ENCODE data around the gene C12orf50. TPM values are rescaled to one million over a fixed set of nuclear protein-coding genes. Genes with fewer than 3 reads are reported as not detected.

C12orf50 gene
- total and polyA plus RNA-seq, 9 of the 15 experiments (the other 6 are each of a cell fraction or from before 2014, with no cell fraction given) = 0.07 to 0.14 (median 0.11) TPM; not detected in 6

GRCh38 chr12:87930627-87931026 lies 98.6 kb downstream of the C12orf50 start:
- POLR2A ChIA-PET = no interaction called here
- in situ Hi-C loops (cut with MboI) = no loop called here

More at GRCh38 chr12:87930627-87931026, 98.6 kb downstream of the C12orf50 start:
- Histone ChIP-seq H3K4me3 (no peak overlapping the region), H3K36me3 (ENCODE audit: control insufficient read depth, insufficient read depth, low read length) (no peaks in the 10 kb centered on the region), H3K79me2 (ENCODE audit: control insufficient read depth, insufficient read depth, low read length) (no peaks in the 10 kb centered on the region), H3K4me1 (replicated peaks in 1 of 2; ENCODE audit: control insufficient read depth in 2 of 2, insufficient read depth in 2 of 2, low read length in 2 of 2) (no peaks in the 10 kb centered on the region), H4K20me1 (replicated peaks; ENCODE audit: control insufficient read depth, insufficient read depth, low read length) (no peaks in the 10 kb centered on the region), H3K27ac (ENCODE audit: extremely low read depth, low read depth, low read length) (no peak overlapping the region), H3K9me3 (replicated peaks; ENCODE audit: control insufficient read depth, insufficient read depth, low read depth, low read length) (no peaks in the 10 kb centered on the region), H3K9me1 (ENCODE audit: control insufficient read depth, insufficient read depth, low read length) (no peaks in the 10 kb centered on the region), H3K27me3 (ENCODE audit: control insufficient read depth in 2 of 2, insufficient read depth in 2 of 2, low read length in 2 of 2) (no peaks in the 10 kb centered on the region), H3K9ac (ENCODE audit: insufficient read depth in 1 of 2, low read depth in 2 of 2, low read length in 2 of 2) (no peak overlapping the region), H3K4me2 (ENCODE audit: insufficient read depth, low read length) (no peak overlapping the region), H2AFZ (ENCODE audit: low read depth, low read length) (no peak overlapping the region)
- FAIRE-seq (no peak), ATAC-seq (no peak), DNase-seq (ENCODE audit: extremely low read depth in 1 of 4, low spot score in 3 of 4) (no peak)
- intact Hi-C loops (cut with micrococcal nuclease) = no loop called here
- TF ChIP-seq, protein P1, sequence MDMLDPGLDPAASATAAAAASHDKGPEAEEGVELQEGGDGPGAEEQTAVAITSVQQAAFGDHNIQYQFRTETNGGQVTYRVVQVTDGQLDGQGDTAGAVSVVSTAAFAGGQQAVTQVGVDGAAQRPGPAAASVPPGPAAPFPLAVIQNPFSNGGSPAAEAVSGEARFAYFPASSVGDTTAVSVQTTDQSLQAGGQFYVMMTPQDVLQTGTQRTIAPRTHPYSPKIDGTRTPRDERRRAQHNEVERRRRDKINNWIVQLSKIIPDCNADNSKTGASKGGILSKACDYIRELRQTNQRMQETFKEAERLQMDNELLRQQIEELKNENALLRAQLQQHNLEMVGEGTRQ (CRISPR knock-in tag; IDR thresholded peaks at IDR 0.05) = no peak
- TF ChIP-seq ETS2 (tag; IDR thresholded peaks at IDR 0.05; ENCODE audit: borderline replicate concordance, poor library complexity, severe bottlenecking) = no peak
- TF ChIP-seq ZNF384 (IDR thresholded peaks at IDR 0.05; ENCODE audit: low read depth, low read length) = no peak
- TF ChIP-seq MEF2D (tag; conservative IDR thresholded peaks at IDR 0.05; ENCODE audit: low read depth) = no peak
- TF ChIP-seq GATAD2A (IDR thresholded peaks at IDR 0.05) = no peak
- no peak for TF ChIP-seq ZNF436 (CRISPR knock-in tag; IDR thresholded peaks at IDR 0.05)
- CTCF ChIA-PET (ENCODE audit: low intra/inter-chr PET ratio) = no interaction called here
- no TSS peak for BruUV-seq (replicated peaks)
- WGBS (ENCODE audit: insufficient coverage, low coverage, missing lambda C conversion rate) = 0% methylated on average over 1 of the region's 1 CpG

Small RNA genes within 50 kb of the gene (small RNA-seq; reads per million reads assigned to genes)
- not detected for gene RNA5SP364

Other genes starting within 250 kb of the C12orf50 start
- 14.1 and 19.3 TPM in 2 replicates for gene CEP290, start 112.7 kb upstream of the C12orf50 start, total RNA-seq (2014; rRNA removed)
- 19.4 and 23.0 TPM in 2 replicates for gene CEP290, start 112.7 kb upstream of the C12orf50 start, total RNA-seq (2014; rRNA removed; fragmentation: Illumina TruSeq; extraction: Trizol)
- gene CEP290, start 112.7 kb upstream of the C12orf50 start, total RNA-seq (2015; rRNA removed; fragmentation: Illumina TruSeq; extraction: Trizol) = 16.5 and 18.2 TPM in 2 replicates
- 16.4 and 18.3 TPM in 2 replicates for gene CEP290, start 112.7 kb upstream of the C12orf50 start, total RNA-seq (2021)
- gene CEP290, start 112.7 kb upstream of the C12orf50 start, polyA plus RNA-seq (2011; rRNA removed) = 5.8 and 8.0 TPM in 2 replicates
- gene CEP290, start 112.7 kb upstream of the C12orf50 start, polyA plus RNA-seq (2014; fragmentation: Illumina TruSeq; extraction: Trizol) = 13.2 and 13.5 TPM in 2 replicates
- 10 to 100 TPM in 1 of 2 experiments, 1 to 10 TPM in 1; 7.2 to 10.7 TPM for gene CEP290, start 112.7 kb upstream of the C12orf50 start, polyA plus RNA-seq (2014; fragmentation: Nextera tagmentation; extraction: Ambion mirVana)
- gene CEP290, start 112.7 kb upstream of the C12orf50 start, polyA plus RNA-seq (2014; rRNA removed) = 9.8 and 18.1 TPM in 2 replicates
- gene TMTC3, start 112.9 kb upstream of the C12orf50 start, total RNA-seq (2014; rRNA removed) = 4.0 TPM in 2 replicates
- 9.8 and 10.9 TPM in 2 replicates for gene TMTC3, start 112.9 kb upstream of the C12orf50 start, total RNA-seq (2014; rRNA removed; fragmentation: Illumina TruSeq; extraction: Trizol)
- gene TMTC3, start 112.9 kb upstream of the C12orf50 start, total RNA-seq (2015; rRNA removed; fragmentation: Illumina TruSeq; extraction: Trizol) = 9.6 and 9.8 TPM in 2 replicates
- 9.1 and 10.0 TPM in 2 replicates for gene TMTC3, start 112.9 kb upstream of the C12orf50 start, total RNA-seq (2021)
- gene TMTC3, start 112.9 kb upstream of the C12orf50 start, polyA plus RNA-seq (2011; rRNA removed) = 5.1 and 7.2 TPM in 2 replicates
- gene TMTC3, start 112.9 kb upstream of the C12orf50 start, polyA plus RNA-seq (2014; fragmentation: Illumina TruSeq; extraction: Trizol) = 3.0 and 4.0 TPM in 2 replicates
- gene TMTC3, start 112.9 kb upstream of the C12orf50 start, polyA plus RNA-seq (2014; fragmentation: Nextera tagmentation; extraction: Ambion mirVana) = 1 to 10 TPM; 4.6 to 4.7 TPM
- 1.9 and 2.2 TPM in 2 replicates for gene TMTC3, start 112.9 kb upstream of the C12orf50 start, polyA plus RNA-seq (2014; rRNA removed)